HCEC 1CT (cell line): ENCODE measurements around the gene CNTN1.

Source experiments
- DNase-seq: peaks from one replicate; pipeline ENCODE4 v3.0.0-alpha.2; 2017

The CNTN1 gene

GRCh38 chr12:40870981-40871380 lies 178.7 kb downstream of the CNTN1 start:
- no peak for DNase-seq

- no peak for DNase-seq
These were observed 182.6 kb downstream of the CNTN1 start for GRCh38 chr12:40874868-40875267.

GRCh38 chr12:40889329-40889728 lies 197.1 kb downstream of the CNTN1 start:
- DNase-seq, result no peak

- DNase-seq, result no peak
These were observed 200.3 kb downstream of the CNTN1 start for GRCh38 chr12:40892528-40892927.

- no peak for DNase-seq
These were observed 206.3 kb downstream of the CNTN1 start for GRCh38 chr12:40898505-40898904.

GRCh38 chr12:40903040-40903439 lies 210.8 kb downstream of the CNTN1 start:
- DNase-seq, result no peak

- no peak for DNase-seq
These were observed 214.9 kb downstream of the CNTN1 start for GRCh38 chr12:40907115-40907527.

- no peak for DNase-seq
These were observed 219.4 kb downstream of the CNTN1 start for GRCh38 chr12:40911676-40912075.

- no peak for DNase-seq
These were observed 222.9 kb downstream of the CNTN1 start for GRCh38 chr12:40915172-40915571.

- no peak for DNase-seq
These were observed 225.3 kb downstream of the CNTN1 start for GRCh38 chr12:40917561-40917960.

GRCh38 chr12:40921563-40922163 lies 229.4 kb downstream of the CNTN1 start:
- peak; percentile 11 for DNase-seq

- no peak for DNase-seq
These were observed 245.7 kb downstream of the CNTN1 start for GRCh38 chr12:40937891-40938290.

- peak; percentile 45 for DNase-seq
These were observed 250.1 kb downstream of the CNTN1 start for GRCh38 chr12:40942326-40942725.

- DNase-seq, result no peak
These were observed 253.5 kb downstream of the CNTN1 start for GRCh38 chr12:40945772-40946171.

GRCh38 chr12:40946612-40947194 lies 254.5 kb downstream of the CNTN1 start:
- DNase-seq, result peak; percentile 17

- DNase-seq, result no peak
These were observed 255.6 kb downstream of the CNTN1 start for GRCh38 chr12:40947797-40948196.

- no peak for DNase-seq
These were observed 260.8 kb downstream of the CNTN1 start for GRCh38 chr12:40953076-40953475.

- DNase-seq, result no peak
These were observed 265.2 kb downstream of the CNTN1 start for GRCh38 chr12:40957417-40957816.

- peak; percentile 48 for DNase-seq
These were observed 266.8 kb downstream of the CNTN1 start for GRCh38 chr12:40959041-40959440.

- no peak for DNase-seq
These were observed 271.5 kb downstream of the CNTN1 start for GRCh38 chr12:40963751-40964150.

- DNase-seq, result no peak
These were observed 277.6 kb downstream of the CNTN1 start for GRCh38 chr12:40969796-40970195.

- no peak for DNase-seq
These were observed 278.2 kb downstream of the CNTN1 start for GRCh38 chr12:40970320-40970907.

- DNase-seq, result no peak
These were observed 279.7 kb downstream of the CNTN1 start for GRCh38 chr12:40971911-40972310.

GRCh38 chr12:40976546-40976945 lies 284.3 kb downstream of the CNTN1 start:
- no peak for DNase-seq
